GM18951 (cell line): Measurements from ENCODE around the gene P2RX5.

Source experiments
- POLR2A ChIP-seq: IDR thresholded peaks from 4 replicates; pipeline ENCODE4 v1.6.1; 2011; ENCODE audit warnings: mild to moderate bottlenecking; ENCODE audit not compliant: insufficient read length, insufficient read depth; ENCODE audit errors: extremely low read depth
- in situ Hi-C: fragments of 300-500 bp; cut with MboI; formaldehyde crosslinking; loops from one replicate; pipeline ENCODE4 v1.12.0; 2022; ENCODE audit warnings: low sequenced_read_pairs, mixed read lengths, inconsistent platforms; ENCODE audit not compliant: unreplicated experiment

The P2RX5 gene

GRCh38 chr17:3698139-3698538, 2.2 kb upstream of the P2RX5 start:
- in situ Hi-C loops, result no loop called here
- TF ChIP-seq POLR2A, result no peak

GRCh38 chr17:3697103-3697476, 1.1 kb upstream of the P2RX5 start:
- no peak for TF ChIP-seq POLR2A
- in situ Hi-C loops, result no loop called here

- in situ Hi-C loops, result no loop called here
Measured at GRCh38 chr17:3695129-3695722, 729 bp downstream of the P2RX5 start.

GRCh38 chr17:3693829-3694231, 2.1 kb downstream of the P2RX5 start:
- TF ChIP-seq POLR2A, result no peak
- in situ Hi-C loops, result no loop called here

More at GRCh38 chr17:3695129-3695722, 729 bp downstream of the P2RX5 start:
- TF ChIP-seq POLR2A, result no peak

GRCh38 chr17:3693141-3693540, 2.8 kb downstream of the P2RX5 start:
- no peak for TF ChIP-seq POLR2A
- in situ Hi-C loops, result no loop called here

GRCh38 chr17:3692346-3692745, 3.6 kb downstream of the P2RX5 start:
- no peak for TF ChIP-seq POLR2A
- in situ Hi-C loops, result no loop called here

GRCh38 chr17:3691617-3692067, 4.3 kb downstream of the P2RX5 start:
- in situ Hi-C loops, result no loop called here
- TF ChIP-seq POLR2A, result no peak

GRCh38 chr17:3690094-3690715, 5.8 kb downstream of the P2RX5 start:
- TF ChIP-seq POLR2A, result no peak
- in situ Hi-C loops, result no loop called here

GRCh38 chr17:3689262-3690093, 6.5 kb downstream of the P2RX5 start:
- no peak for TF ChIP-seq POLR2A
- in situ Hi-C loops, result no loop called here

- in situ Hi-C loops, result no loop called here
- no peak for TF ChIP-seq POLR2A
Measured at GRCh38 chr17:3688852-3689261, 7.1 kb downstream of the P2RX5 start.

GRCh38 chr17:3688027-3688553, 7.9 kb downstream of the P2RX5 start:
- no peak for TF ChIP-seq POLR2A
- in situ Hi-C loops, result no loop called here

- no peak for TF ChIP-seq POLR2A
- in situ Hi-C loops, result no loop called here
Measured at GRCh38 chr17:3685174-3685573, 10.8 kb downstream of the P2RX5 start.

GRCh38 chr17:3683054-3683511, 12.9 kb downstream of the P2RX5 start:
- TF ChIP-seq POLR2A, result no peak
- in situ Hi-C loops, result loop anchor here (5.0 kb wide), 1 partner anchor 54 kb away; no protein-coding TSS in a partner anchor
